Stimulated activated CD4-positive, alpha-beta T cell treated with anti-CD3 and anti-CD28 coated beads, TNF-alpha, amount 100 ng/mL, for 48 hours (primary cell): ENCODE measurements around the gene RAD50.

ENCODE experiments used
- DNase-seq, 3 donors: peaks; one replicate each; pipeline ENCODE4 v3.0.0-alpha.2; 2020; ENCODE audit warnings: low read depth in 3 of 3

The RAD50 gene

DNA sequence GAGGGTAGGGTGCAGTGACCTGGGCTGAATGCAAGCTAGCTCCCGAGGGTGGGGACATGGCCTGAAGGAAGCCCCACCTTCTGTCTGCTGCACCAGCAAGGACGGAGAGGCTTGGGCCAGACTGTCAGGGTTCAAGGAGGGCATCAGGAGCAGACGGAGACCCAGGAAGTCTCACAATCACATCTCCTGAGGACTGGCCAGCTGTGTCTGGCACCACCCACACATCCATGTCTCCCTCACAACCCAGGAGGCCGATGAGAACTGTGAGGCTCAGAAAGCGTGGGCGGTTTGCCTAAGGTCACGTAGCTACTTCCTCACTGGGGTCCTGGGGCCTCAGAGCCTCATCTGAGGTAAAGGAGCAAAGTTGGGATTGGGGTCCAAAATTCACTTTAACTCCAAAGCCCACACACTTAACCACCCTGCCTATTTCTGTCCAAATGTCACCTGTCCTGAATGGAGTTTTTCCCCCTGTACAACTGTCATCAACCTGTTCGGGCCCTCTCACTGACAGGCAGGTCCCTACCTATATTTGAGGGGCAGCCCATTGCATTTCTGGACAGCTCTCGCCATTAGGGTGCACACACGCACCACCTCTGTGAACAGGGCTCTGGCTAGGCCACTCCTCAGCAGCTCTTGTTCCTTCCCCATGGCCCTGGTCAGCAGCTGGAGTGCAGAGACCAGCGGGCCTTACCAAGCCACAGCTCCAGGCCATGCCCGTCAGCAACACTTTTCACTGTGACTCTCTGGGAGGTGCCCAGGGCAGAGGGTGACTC lies 104.6 kb downstream of the RAD50 start:
- no peak for DNase-seq

DNA sequence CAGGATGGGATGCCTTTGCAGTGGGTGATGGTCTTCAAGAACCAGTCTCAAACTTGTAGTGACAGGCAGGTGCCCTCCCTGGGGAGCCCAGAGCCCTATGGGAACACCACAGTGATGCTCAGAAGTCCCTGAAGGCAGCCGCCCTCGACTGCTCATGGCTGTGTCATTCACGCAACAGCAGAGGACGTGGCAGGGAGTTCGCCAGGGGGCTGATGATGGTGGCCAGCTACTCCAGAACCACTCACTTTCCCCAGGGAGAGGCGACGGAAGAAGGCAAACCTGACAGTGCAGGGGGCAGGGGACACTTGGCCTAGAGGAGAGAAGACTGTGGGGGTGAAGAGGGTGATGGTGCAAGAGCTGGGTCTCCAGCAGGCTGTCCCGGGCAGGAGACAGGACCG lies 105.2 kb downstream of the RAD50 start:
- DNase-seq, result no peak

DNA sequence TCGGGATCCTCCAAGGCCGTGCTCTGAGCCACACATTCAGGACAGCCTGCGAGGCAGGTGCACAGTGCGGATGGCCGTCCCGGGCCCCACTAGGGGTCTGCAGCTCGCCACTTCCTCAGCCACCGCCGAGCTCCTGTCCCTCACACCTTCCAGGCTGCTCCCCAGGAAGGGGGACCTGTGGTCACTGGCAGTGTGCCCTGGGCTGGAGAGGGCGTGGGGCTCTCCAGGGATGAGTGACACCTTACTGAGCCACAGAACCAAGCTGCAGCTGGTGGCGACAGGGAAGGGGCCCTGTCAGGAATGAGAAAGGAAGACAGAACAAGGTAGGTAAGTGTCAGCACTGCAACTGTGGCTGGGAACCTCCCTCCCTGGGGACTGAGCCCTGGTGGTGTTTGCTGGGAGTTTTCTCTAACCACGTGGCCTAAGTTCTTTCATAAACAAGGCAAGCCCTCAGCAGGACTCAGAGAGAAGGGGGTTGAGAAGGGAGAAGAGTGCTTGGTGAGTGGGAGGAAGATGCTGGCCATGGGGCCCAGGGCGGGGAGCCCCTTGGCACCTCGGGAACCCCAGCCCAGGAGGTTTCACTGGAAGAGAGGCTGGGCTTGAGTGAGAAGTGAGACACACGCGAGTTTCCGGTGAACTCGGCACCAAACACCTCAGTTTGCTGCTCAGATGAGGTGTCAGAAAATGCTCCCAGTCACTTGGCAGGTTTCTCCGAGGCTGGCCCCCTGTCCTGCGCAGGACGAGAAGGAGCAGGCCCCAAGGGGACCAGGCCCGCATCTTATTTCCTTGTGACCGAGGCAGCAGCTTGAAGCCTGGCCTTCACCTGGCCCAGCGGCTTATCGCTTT lies 106.4 kb downstream of the RAD50 start:
- peak; percentile 28 to 62 (median 38) for DNase-seq

DNA sequence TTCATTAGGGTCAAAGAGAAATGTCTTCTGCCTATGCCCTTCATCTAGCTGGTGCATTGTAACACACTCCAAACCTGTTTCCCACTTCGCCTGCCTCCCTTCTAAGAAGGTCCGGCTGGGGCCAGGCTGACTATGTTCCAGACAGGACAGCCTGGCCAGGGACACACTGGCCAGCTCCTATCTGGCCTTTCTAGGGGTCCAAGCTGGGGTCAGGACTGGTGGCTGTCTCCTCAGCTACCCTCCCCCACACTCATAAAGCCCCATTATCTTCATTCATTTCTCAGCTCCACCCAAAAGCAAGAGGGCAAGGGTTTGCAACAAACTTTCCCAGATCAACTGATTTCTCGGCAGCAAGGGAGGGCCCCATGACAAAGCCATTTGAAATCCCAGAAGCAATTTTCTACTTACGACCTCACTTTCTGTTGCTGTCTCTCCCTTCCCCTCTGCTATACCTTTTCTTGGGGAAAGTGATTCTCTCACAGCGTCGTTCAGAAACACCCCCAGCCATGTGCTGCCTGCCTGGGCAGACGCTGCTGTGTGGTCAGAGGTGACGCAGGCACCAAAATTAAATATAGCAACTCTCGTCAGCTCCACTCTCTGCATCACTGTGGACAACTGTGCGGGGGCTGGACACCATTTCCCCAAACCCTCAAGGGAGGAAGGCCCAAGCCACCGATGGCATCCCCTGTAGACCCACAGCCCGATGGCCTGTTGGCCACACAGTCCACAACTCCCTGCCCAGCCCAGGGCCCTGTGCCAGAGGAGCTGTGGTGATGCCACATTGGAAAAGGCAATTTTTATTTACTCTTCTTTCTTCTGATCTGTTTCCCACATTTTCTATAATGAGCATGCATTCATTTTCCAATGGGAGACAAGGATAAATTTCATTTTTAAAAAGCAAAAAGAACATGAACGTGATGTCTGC lies 107.3 kb downstream of the RAD50 start:
- no peak for DNase-seq

DNA sequence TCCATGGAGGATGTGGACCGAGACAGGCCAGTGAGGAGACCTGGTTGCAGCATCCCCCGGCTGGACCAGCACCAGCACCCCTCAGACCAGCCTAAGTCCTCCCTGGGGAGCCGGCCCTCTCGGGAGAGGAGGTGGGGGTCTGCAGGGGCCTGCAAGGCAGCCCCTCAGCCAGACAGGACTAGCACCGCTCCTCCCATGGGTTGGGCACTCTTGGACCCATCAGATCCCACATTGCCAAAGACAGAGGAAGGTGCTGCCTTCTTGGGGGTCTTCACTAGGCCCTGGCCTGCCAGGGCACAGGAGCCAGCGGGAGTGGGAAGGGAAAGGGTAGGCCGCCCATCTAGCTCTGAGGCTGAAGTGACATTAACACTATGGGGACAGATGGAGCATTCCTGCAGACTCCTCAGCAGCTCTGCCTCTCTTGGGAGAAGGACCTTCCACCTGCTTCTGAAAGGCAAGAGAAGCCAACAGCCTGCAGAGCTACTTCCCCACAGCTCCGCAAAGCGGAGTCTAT lies 108.0 kb downstream of the RAD50 start:
- DNase-seq, result no peak

DNA sequence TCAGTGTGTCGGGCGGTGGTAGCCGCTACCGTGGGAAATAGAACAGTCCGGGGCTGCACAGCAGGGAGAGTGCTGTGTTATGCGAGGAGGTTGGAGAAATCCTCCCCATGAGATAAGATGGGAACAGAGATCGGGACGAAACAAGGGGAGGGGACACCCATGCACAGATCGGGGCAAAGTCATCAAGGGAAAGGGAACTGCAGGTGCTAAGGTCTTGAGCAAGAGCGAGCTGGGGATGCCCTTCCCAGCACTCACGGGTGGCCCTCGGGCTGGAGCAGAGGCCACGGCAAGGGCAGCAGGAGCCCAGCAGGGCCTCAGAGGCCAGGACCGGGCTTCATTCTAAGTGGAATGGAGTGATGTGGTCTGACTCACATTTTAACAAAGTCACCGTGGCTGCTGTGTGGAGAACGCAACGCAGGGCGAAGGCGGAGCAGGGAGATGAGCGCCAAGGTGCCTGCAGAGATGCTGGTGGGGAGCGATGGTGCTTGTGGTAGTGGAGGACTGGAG lies 108.8 kb downstream of the RAD50 start:
- DNase-seq, result no peak

DNA sequence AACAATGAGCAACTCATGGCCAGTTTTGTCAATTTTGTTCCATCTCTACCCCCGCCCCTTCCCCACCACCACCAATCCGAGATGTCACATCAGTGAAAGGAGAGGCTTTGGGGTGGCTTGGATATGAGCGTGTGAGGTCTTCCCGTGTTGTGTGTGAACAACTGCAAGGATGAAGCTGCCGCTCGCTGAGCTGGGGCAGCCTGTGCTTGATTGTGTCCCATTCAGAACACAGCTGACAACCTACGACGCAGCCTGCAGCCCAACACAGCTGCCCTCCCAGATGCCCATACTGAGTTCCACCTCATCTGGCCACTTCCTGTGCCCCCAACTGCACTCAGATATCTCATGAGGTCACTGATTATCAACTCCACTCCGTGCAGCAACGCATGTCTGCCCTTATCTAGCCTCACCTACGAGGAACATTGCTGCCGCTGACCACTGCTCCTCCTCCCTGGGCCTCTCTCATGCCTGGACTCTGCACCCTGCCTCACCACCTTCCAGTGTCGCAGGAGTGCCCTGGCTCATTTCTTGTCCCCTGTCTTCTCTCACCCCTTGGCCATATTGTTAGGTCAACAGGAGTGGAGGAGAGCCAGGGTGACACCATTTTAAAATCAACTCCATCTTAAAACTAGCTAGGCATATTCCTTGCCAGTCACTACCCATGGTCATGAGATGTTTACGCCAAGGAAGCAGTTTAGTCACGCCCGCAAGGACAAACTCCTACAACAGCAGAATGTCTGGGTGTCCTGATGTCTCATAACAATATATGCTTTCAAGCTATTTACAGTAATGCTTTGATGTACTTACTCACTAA lies 109.7 kb downstream of the RAD50 start:
- no peak for DNase-seq

DNA sequence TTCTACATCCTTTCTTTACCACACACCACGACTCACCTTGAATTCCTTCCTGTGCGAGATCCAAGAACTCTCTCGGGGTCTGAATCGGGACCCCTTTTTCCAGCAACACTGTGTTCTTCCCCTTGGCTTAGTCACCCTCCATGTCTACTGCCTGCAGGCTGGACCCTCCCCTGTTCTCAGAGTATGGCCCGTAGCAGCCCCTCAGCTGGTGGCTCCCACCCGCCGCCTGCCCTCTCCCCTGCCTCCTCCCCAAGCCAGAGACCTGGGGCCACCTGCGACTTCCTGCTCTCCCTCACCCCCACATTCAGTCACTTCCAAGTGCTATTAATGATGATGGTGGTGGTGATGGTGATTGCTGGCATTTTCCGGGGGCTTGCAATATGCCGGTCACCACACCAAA lies 110.5 kb downstream of the RAD50 start:
- no peak for DNase-seq

DNA sequence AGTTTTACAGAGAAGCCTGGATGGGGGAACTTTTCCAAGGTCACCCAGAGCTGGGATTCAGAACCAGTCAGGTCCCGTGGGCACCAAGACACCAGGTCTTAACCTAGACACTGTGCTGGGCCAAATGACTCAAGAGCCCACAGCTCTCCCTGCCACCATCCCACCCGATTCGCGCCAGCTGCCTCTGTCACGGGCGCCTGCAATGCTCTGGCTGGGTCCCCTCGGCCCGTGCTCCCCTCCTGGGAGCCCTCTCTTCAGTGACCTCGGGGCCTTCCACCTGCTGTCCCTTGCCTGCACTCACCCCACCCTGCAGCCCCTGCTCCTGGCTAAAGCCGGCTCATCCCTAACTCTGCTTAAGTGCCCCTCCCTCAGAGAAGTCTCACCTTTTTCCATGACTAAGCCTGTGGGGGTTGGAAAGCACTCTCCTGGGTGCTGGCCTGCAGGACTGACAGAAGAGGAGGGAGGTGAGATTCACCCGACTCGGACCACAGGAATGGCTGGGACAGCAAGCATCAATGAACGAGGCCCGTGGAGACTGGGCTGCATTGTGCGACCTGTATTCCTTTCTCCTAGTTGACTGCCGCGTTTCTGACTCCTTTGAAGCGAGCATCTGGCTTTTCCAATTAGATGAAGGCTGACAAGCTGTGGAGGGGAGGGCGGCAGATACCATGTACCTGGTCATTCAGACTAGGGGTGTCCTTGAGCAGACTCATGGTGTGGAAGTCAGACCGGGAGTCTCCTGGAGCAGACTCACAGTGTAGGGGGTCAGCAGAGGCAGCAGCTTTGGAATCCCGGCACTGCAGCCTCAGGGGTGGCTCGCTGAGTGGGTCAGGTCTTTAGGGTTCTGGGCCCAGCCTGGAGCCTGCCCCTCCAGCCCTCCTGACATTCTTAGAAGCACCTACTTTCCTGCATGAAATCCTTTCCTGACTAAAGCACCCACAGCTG lies 111.3 kb downstream of the RAD50 start:
- DNase-seq, result no peak

DNA sequence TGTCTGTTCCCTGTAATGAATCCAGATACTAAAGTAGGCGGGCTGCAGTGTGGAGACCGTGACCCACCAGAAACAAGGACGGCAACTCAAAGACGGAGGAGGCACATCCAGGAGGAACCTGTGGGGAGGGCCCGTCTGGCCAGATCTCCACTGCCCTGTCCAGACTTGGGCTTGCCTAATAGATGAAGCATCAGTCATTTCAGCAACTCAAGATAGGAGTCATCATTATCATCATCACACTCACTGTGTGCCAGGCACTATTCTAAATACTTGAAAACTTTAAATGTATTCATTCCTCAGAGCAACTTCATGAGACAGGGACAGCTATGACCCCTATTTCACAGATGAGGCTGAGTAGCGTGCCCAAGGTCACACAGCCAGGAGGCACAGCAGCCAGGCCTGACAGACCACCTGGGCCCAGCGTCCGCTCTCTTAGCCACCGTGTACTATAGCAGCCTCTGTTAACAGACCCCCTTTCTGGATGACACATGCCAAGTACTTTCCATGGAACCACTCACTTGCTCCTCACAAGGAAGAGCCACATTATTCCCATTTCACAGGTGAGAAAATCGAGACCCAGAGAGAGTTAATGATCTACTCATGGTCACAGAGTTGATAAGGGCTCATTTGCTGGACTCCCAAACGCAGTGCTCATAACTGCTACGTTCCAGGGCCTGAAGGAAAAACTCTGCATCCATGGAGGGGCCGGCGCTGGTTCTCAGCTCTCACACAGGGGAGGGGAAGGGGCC lies 112.1 kb downstream of the RAD50 start:
- DNase-seq, result no peak

DNA sequence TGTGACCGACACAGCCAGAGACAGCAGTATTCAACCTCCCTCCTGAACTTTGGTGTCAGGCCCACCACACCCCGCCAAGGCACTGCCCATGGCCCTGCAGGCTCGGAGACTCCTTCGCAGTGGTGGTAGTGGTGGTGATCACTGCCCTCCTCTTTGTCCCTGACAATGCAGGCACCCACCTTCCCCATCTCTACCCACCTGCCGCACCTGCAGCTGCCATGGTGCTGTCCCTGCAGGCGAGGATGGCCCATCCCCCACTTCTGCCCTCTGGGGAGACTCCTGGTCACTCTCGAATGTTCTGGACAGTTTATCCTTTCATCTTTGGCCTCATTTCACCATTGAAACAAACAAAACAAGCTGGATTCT lies 112.7 kb downstream of the RAD50 start:
- no peak for DNase-seq

DNA sequence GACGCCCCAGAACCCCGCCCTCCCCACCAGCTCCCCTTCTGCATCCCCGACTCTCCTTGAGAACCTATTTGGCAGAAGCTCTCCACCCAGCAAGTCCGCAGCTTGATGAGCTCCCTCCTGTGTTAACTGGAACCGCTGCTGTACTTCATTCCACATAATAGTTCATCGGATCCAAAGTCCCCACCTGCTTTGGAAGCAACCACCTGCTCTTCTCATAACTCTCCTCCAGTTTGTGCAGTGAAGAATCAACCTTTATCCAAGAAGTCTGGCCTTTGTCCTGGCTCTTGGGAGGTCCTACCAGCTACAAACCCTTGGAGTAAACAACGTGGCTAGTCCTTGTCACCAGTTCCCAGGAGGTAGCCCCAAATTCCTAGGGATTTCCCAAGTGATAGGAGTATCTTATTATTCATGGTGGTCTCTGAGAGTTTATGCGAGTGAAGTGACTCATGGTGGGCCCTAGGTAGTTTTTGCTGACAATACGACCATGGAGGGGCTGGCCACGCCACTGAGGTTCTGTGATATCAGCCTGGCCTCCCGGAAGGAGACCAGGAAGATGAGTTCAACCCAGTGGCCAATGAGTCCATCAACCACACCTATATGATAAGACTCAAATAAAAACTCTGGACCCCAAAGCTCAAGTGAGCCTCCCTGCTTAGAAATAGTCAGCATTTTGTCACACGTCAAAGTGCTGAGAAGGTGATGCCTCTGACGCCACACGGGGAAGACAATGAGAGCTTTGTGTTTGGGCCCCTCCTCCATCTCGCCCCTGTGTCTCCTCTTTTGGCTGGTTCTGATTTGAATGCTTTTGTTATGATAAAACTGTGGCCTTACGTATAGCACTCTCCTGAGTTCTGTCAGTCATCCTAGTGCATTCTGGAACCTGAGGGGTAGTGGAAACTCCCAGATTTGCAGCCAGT lies 113.4 kb downstream of the RAD50 start:
- no peak for DNase-seq

DNA sequence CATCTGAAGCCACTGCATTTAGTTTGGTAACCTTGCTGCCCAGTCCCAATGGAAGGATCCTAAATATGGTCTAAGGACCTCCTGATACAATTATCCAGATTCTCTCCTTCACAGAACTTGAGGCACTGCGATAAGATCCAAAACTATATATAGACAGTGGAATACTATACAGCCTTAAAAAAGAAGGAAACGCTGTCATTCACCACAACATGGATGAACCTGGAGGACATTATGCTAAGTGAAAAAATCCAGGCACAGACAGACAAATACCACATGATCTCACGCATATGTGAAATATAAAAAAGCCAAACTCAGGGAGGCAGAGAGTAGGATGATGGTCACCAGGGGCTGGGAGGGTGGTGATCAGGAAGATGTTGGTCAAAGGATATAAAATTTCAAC lies 114.2 kb downstream of the RAD50 start:
- no peak for DNase-seq

DNA sequence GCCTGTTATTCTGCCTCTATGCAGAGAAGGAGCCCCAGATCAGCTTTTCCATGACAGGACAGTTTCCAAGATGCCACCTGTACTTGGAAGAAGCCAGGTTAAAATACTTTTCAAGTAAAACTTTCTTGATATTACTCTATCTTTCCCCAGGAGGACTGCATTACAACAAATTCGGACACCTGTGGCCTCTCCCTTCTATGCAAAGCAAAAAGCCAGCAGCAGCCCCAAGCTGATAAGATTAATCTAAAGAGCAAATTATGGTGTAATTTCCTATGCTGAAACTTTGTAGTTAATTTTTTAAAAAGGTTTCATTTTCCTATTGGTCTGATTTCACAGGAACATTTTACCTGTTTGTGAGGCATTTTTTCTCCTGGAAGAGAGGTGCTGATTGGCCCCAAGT lies 116.7 kb downstream of the RAD50 start:
- DNase-seq, result no peak

DNA sequence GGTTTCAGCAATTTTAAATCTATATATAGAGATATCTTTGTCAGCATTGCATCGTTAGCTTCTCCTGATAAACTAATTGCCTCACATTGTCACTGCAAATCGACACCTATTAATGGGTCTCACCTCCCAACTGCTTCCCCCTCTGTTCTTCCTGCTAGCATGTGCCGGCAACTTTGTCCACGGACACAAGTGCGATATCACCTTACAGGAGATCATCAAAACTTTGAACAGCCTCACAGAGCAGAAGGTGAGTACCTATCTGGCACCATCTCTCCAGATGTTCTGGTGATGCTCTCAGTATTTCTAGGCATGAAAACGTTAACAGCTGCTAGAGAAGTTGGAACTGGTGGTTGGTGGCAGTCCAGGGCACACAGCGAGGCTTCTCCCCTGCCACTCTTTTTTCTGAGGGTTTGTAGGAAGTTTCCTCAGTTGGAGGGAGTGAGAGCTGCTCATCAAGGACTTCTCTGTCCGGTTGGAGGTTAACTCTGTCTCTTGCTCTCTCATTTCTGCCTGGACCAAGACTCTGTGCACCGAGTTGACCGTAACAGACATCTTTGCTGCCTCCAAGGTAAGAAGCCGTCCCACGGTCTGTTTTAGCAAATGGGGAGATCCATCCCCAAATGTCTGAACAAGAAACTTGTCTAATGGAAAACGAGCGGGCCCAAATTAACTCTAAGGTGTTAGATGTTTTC lies 117.3 kb downstream of the RAD50 start, which contains the start of gene IL4:
Gene IL4, plus strand, starts transcription at position 51 of the 692 bp plus-strand sequence. Its CDS starts 62 bp downstream, at position 113.
- no peak for DNase-seq

DNA sequence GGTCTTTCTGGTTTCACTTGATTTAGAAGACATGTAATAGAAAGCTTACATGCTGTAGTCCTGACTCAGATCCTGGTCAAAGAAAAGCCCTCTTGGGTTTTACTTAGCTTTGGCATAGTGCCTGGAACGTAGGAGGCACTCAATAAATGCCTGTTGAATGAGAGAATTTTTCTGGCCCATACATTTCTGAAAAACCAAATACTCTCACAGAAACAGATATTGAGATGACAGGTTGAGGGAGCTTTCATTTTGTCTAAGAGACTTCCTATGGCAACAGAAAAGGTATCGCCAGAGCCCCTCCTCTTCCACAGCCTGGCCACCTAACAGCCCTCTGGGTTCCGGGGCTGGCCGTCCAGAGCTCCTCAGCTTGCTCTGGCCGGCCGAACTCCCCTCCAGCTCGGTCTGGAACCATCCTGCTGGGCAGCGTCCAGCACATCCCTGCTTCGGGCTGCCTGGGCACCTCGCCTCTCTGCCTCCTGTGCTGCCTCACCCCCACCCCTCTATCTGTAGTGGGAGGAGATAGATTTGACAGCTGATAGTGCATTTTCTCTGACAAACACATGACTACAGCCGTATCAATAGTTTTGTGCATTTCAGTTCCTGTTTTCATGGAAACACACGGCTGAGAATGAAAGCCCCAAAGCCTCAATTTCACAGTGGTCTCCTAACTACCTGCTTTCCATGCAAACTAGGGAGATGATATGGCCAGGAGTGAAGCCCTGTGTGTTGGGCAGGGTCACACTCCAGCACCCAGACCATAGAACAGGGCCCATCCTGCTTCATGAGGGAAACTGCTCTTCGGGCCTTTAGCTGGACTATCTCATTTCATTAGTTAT lies 118.1 kb downstream of the RAD50 start:
- DNase-seq, result no peak
